GM19351 (cell line): ENCODE data around the gene CASZ1.

Source experiments
- ATAC-seq: cut with Tn5 transposase; IDR thresholded peaks from one replicate; pipeline ENCODE4 v1.9.1; 2021; ENCODE audit warnings: mild to moderate bottlenecking, moderate library complexity; ENCODE audit not compliant: unreplicated experiment

The CASZ1 gene

DNA sequence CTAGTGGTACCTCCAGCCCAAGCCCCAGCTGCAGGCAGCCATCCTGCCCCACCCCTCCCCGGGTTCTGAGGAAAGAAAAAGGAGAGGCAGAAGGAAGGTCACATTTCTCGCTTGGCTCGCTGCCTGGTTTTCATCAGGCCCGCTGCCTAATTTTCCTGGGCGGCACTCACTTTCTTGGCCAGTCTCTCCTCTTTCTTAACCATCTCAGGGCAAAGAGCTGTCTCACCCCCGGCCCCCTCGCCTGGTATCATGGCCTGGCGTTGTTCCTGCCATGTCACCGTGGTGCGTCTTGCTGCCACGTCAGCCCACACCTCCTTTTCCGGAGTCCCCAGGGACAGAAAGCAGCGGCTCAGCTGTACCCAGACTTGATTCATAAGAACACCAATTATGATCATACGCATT is 26.6 kb upstream of the CASZ1 start:
- no peak for ATAC-seq

DNA sequence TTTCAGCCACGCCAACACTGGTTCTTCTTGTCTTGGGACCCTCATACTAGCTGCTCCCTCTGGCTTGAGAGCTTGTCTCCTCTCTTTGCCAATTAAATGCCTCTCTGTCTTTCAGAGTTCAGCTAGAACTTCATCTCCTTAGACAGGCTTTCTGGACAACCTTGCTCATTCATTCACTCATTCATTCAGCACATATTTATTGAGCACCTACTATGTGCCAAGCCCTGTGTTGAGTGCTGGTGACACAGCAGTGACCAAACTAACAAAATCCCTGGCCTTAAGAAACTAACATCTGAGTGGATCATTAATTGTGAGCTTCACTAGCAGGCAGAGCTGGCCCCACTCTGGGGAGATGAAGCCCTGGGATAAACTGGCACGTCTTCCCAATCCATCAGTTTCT is 24.9 kb upstream of the CASZ1 start:
- no peak for ATAC-seq

DNA sequence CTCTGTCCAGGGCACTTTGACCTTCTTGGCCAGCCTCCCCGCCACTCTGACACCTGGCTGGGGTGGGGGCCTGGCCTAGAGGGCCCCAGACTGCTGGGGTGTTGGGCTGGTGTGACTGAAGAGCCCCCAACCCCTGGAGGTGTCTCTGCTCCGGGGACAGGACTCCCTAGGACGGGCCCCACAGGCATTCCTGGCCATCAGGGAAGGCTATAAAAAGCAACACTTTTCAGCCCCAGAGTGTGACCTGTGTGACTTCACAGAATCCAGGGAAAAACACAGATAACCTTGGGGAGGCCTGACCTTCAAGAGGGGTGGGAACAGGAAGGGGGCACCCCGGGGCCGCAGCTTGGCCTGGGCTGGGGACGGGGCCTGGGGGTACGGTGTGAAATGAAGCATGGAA is 24.0 kb upstream of the CASZ1 start:
- no peak for ATAC-seq

DNA sequence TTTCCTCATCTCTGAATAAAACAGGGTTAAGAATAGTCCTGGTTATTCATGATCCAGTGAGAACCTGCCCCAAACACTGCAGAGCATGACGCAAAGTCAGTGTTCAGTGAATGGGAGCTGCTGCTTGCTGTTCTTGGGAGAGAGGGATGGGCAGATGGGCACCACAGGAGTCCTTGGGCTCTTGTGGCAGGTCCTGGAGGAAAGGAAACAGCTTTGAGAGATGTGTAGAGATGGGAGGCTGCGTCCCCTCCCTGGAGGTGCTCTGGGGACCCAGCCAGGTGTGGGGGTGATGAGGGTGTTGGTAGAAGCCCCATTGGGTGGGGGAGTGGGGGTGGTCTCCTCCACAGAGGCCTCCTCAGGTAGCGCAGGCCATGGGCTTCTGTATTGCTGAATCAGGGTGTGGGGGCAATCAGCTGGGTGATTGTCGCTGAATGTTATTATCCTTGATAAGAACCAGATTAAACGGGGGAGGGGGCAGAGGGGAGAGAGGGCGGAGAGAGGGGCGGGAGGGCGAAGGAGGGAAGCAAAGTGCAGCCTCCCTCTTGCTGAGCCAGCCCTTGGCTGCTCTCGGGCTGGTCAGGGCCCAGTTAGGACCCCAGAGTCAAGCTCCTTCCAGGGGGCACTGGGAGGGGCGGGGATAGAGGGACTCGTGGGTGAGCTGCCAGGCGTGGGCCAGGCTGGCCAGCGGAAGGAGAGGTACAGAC is 22.9 kb upstream of the CASZ1 start:
- no peak for ATAC-seq

DNA sequence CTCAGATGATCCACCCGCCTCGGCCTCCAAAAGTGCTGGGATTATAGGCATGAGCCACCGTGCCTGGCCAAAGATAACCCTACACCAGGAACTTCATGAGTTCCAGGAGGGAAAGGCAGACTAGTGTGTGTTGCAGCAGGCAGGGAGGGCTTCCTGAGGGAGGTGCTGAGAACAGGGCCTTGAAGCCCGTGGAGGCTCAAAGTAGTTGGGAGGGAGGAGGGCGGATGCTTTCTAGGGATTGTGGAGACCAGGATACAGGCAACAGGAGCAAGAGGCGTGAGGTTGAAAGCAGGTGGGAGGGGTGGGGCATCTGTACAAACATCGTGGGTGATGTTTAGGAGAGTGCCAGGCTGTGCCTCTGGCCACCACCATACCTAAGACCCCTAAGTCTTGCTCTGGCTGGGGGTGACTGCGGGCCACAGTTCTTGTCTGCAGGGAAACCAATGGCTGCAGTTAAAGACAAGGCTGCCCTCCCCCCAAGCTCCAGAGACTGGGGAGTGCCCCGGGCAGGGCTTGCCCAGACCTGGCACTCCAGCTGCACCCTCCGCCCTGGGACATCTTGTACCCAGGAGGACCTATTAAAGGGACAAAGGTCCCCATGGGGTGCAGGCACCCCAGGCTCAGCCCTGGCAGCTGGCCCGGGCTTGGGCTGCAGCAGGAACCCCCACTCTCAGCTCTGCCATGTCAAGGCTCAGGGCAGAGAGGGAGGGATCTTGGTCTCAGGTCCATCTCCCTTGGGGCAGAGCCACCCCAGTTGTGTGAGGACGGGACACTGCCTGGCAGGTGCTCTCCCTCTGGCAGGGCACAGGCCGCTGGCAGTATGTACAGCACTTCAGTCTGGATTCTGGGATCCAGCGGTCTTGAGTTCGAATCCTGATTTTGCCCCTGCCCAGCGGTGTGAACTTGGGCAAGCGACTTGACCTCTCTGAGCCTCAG is 22.1 kb upstream of the CASZ1 start:
- no peak for ATAC-seq

DNA sequence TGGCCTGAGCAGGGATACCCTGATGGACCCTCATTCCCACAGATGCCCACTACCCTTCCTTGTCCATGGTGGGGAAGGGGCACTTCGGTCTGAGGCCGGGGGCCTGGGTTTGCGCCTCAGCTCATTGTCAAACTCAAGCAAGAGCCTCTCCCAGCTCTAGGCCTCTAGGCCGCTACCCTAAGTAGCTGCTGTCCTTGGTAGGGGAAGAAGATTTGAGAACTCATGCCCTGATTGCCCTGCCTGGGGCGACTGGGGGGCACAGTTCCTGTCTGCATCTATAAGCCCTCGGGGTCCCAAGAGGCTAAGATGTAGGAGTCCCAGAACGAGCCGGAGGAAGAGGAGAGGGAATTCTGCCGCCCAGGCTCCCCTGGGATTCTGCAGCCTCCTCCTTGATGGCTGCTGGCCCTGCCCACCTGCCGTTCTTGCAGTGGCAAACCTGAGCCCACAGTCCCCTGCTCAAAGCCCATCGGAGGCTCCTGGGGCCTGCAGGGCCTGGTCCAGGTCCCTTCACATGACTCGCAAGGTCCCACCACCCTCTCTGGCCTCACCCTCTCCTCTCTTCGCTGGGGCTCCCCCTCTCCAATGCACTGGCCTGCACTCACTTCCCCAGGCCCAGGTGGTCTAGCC is 20.4 kb upstream of the CASZ1 start:
- no peak for ATAC-seq

DNA sequence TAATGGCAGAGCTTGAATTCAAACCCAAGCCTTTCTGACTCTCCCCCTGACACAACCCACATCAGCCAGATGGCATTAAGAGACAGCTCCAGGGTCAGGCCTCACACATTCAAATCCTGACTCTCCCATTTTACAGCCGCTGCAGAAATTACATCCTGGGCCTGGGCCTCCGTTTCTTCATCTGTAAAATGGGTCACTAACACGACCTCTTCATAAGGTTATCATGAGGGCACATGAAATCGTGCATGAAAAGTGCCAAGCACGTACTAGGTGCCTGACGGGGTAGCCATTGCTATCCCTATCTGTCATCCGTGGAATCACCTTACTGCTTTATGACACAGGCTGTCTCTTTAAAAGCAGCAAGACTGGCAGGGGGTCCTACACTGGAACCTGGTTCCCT is 19.8 kb upstream of the CASZ1 start:
- no peak for ATAC-seq

DNA sequence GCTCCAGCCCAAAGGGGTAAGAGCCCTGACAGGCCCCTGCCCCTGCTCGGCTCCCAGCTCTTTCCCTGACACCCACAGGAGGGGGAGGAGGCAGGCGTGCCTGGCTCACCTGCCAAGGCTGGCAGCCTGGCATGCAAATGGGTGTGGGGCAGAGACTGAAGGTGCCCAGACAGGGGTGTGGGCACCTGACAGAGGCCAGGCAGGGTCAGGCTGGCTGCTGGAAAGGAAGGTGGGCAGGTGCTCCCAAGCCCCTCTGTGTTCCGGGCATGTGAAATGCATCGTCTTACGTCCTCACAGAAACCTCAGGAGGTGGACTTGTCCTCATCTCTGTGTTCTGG is 19.4 kb upstream of the CASZ1 start:
- ATAC-seq = no peak

DNA sequence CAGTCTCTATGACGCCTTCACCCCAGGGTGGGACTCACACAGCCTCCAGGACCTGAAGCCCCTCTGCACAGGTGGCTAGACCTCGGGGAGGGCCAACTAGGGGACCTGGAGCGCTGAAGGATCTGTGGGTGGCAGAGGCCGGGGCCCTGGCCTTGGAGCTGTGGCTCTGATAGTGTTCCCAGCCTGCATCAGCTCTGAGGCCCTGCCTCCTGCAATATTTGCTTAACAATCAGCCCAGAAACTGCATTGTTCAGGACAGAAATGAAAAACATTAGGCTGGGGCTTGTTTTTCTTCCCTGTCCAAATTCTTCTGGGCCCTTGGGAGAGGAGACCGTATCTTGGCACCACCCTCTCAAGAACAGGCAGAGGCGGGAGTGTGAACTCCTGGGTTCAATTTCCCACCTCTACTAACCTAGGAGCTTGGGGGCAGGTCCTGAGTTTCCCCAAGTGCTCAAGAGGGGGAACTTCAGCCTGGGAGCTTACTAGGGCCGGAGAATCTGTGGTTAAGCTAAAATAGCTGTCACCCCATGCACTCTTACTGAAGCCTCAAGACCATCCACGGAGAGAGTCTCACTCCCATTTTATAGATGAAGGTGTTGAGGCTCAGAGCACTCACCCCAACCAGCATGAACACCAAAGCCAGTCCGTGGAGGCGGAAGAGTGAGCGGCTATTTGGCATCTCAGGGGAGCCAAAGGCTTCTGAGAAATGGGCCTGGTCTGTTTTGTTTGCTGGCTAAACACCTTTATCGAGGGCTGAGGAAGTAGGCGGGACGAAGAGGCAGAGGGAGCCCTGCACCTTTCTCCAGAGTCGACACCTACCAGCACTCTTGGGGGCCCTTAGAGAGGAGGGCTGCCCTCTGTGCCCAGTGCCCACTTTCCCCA is 18.8 kb upstream of the CASZ1 start:
- ATAC-seq = no peak

DNA sequence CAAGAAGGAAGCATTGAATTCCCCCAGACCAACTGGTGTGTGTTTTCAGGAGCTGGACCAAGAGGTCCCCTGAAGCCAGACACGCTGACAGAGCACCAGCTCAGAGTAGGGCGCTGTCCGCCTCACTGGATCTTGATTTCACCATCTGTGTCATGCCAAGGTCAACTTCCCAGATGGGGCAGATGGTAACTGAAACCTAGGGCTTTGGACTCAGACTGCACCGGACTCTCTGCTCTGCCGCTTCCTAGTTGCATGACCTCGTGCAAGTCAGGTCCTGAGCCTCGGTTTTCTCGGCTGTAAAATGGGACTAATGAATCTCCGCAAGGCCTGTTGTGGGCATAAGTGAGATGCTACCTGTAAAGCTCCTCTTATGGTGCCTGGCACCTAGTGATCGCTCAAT is 17.9 kb upstream of the CASZ1 start:
- ATAC-seq = no peak

DNA sequence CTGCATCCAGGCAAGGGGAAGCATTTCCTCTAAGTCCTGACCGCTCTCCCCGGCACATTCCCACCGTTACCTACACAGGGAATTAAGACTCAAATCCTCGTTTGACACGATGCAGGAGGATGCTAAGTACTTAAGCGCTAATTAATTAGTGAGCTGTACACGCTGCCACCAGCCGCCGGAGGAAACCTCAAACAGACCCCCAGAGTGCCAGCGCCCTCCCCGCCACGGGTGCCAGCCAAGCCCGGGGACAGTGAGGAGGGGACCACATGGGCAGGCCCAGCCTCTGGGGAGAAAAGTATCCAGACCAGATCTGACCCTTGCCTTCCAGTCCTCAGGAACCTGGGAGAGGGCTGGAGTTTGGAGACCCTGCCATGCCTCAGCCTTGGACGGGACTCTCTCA is 17.4 kb upstream of the CASZ1 start:
- ATAC-seq = no peak

DNA sequence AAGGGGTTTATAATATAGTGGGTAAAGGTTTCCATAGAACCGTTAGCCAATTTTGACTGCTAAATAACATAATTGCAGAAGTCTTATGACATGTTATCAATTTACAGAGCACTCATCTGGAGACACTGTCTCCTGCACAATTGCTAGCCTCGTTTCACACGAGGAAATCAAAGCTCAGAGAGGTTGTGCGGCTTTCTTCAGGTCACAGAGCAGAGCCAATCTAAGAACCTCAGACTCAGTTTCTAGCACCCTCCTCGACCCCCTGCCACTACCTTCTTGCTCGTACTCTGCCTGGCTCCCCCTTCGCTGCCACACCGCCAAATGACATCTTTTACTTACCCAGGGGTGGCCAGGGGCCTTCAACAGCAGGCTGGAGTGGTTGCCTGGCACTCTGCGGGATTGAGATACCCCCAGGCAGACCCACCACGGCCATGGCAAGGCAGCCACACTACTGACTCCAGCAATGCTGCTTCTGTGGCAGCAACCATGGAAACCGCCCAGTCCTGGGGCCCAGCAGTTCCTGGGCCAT is 16.0 kb upstream of the CASZ1 start:
- ATAC-seq = no peak

DNA sequence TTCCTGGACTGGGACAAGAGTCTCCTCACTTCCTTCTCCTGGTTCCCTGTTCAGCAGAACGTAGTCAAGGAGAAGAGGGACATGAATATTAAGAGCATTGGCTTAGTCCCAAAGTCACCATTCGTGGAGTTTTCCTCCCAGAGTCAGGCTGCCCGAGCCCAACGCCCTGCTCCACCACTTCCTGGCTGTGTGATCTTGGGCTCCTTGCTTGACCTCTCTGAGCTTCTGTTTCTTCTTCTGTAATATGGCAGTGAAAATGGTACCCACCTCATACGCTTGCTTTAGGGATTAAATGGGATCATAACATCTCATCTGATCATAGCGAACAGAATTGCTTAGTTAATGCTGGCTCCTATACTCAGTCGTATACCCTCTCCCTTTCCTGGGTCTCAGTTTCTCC is 12.0 kb upstream of the CASZ1 start:
- ATAC-seq = no peak

DNA sequence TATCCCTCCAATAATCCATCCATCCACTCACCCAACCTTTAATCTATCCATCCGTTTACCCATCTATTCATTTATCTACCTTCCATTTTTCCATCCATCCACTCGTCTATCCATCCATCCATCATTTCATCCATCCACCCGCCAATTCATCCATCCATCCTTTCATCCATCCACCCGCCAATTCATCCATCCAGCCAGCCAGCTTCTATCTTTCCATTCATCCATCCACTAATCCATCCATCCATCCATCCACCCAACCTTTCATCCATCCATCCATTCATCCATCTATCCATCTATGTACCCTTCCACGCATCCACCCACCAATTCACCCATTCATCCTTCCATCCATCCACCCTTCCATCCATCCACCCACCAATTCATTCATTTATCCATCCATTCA is 10.5 kb upstream of the CASZ1 start:
- no peak for ATAC-seq

DNA sequence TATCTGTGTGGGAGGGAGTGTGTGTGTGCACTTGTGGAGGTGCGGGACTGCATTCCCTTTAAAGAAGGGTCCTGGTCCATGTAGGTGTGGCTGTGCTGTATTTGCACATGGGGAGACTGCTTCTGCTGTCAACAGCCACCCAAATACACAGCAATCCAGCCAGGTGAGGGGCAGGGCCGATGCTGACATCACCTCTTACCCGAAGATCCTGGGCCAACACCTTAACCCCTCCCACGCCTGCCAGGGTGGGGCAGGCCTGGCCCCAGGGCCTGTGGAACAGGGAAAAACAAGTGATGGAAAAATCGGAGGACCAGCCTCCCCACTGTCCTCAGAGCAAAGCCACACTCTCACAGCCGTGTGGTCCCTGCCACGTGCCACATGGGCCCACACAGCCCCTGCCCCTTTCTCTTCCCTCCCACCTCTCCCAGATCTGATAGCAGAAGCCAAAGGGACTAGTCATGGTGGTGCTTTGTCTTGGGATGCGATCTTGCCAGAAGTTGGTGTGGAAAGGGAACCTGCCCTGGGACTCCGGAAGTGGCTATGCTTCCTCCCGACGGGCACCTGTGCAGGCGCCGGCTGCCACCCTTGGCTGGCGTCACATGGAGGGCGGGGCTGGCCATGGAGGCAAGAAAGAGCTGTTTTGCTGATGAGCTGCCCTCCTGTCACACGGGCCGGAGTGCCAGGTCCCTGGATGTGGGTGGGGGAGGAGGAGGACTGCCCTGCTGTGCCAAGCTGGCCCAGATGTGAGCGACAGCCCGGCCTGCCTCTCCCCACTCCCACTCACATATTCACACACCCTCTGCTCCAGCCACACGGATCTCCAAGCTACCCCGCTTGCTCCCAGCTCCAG is 7.8 kb upstream of the CASZ1 start:
- ATAC-seq = no peak

DNA sequence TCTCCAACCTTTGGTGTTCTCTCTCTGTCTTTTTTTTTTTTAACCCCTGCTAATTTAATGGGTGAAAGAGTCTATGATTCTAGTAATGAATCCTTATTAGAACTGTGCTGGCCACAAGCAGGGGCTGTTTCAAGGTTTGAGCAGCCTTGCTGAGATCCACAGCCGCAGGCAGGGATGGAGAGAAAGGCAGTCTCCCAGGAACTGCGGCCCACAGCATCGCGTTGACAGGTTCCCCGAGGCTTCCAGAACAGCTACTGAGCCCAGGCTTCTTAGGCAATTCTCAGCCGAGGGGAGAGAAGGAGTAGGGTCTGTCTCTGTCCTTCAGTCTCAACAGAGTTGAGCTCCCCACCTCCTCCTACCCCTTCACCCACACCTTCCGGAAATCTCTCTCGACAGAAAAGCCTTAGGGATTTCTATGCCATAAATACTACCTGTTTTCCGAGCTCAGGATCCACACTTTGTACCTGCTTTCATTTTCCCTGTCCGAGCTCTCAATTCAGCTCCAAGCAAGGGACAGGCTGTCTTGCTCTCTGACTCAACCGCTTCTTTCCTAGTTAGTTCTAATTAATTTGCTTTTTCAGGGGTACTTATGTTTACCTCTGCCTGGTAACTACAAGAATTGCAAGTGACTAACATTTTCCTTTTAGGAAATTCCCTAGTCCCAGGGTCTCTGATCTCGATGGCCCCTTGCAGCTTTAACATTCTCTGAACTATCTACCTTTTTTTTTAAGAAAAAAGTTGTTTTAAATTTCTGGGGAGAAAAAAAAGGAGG is 6.7 kb upstream of the CASZ1 start:
- no peak for ATAC-seq

DNA sequence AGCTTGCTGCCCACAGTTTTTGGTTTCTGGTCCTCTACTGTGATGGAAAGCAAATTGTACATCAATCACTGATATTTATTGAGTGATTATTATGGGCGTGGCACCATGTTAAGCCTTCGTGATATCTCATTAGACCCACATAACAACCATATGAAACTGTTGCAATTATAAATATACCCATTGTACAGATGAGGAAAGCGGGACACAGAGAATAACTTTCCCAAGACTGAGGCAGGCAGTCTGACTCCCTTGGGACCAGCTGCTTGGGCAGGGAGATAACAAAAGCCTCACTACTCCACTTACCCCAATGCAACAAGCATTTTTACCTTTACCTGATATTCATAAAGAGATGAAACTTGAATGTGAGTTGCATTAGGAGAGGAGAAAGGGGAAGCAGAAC is 4.3 kb upstream of the CASZ1 start:
- no peak for ATAC-seq

DNA sequence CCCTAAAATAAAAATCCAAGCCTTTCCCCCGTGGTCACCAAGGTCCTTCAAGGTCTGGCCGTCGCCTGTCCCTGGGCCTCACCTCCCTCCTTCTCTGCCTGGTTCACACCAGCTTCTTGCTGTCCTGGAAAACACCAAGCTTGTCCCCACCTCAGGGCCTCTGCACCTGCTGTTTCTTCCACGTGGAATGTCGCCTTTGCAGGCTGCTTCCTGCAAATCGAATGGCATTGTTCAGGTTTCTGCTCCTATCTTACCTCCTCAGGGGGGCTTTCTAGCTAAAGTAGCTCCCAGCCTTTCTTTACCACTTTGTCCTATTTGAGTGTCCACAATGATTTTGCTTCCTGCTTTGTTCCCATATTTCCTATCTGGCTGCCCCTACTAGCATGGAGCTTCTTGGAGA is 3.3 kb upstream of the CASZ1 start:
- no peak for ATAC-seq
